ENCODE data around the gene RFX3.

The RFX3 gene

DNA sequence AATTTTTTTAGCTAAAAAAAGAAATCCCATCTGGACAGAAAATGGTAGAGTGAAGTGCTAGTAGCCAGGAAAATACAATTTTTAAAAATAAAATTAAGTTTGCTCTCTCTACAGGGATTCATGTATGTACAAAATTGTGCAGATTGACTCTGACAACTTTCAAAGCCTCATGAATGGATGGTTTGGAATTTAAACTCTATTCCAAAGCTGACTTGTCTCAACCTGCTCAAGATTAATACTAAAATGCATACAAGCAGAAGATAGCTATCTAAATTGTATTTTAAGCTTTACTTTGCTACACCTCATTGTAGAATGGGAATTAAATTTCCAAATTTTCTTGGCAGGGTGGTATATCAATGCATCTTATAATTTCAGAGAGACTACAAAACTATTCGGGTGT, 257.6 kb downstream of the RFX3 start:
- no peak for DNase-seq

- no peak for DNase-seq
These were observed 262.1 kb downstream of the RFX3 start for GRCh38 chr9:3263698-3264097.

- DNase-seq, result no peak
These were observed 262.8 kb downstream of the RFX3 start for GRCh38 chr9:3262826-3263529.

DNA sequence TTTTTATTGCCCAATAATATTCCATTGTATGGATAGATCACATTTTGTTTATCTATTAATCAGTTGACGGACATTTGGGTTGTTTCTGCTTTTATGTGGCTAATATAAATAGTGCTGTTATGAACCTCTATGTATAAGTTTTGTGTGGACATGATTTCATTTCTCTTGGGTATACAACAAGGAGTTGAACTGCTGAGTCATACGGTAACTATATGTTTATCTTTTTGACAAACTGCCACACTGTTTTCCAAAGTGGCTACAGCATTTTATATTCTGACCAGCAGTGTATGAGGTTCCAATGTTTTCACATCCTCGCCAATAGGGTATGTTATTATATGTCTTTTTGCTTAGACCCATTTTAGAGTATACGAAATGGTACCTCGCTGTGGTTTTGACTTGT, 264.3 kb downstream of the RFX3 start:
- peak; percentile 0 for DNase-seq

GRCh38 chr9:3256571-3257330, 269.1 kb downstream of the RFX3 start:
- no peak for DNase-seq

- no peak for DNase-seq
These were observed 274.5 kb downstream of the RFX3 start for GRCh38 chr9:3251309-3251708.

GRCh38 chr9:3250741-3251140, 275.1 kb downstream of the RFX3 start:
- no peak for DNase-seq

- no peak for DNase-seq
These were observed 278.6 kb downstream of the RFX3 start for GRCh38 chr9:3247211-3247610.

GRCh38 chr9:3246241-3246640, 279.6 kb downstream of the RFX3 start:
- DNase-seq, result no peak

DNA sequence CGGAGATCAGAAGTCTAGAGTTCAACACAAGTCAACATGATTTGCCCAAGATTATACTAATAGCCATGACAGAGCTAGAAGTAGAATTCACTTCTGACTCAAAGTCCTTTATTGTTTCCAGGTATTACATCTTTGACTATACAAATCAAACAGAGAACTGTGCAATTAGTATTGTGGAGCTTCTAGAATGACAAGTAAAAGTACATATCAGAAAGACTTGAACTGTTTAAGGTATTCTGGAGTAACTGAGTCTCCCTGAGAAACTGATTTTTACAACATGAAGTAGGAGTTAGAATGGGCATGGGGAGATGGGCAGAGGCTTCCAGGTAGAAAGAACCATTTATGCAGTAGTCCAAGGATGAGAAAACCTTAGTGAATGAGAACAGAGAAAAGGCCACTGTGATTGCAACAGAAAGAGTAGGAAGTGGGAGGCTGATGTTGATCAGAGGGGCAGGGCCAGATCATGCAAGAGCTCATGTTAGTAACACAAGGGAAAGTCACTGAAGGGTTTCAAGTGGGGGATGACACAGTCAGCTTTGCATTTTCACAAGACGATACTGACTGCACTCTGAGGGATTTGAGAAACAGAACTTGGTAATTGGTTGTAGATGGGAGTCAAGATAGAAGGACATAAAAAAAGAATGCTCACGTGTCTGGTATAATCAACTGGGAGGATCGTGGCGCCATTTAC, 280.7 kb downstream of the RFX3 start:
- no peak for DNase-seq

GRCh38 chr9:3243683-3244082, 282.1 kb downstream of the RFX3 start:
- DNase-seq, result no peak

- no peak for DNase-seq
These were observed 284.5 kb downstream of the RFX3 start for GRCh38 chr9:3241290-3241689.

GRCh38 chr9:3240656-3241268, 285.0 kb downstream of the RFX3 start:
- DNase-seq, result peak; percentile 52

DNA sequence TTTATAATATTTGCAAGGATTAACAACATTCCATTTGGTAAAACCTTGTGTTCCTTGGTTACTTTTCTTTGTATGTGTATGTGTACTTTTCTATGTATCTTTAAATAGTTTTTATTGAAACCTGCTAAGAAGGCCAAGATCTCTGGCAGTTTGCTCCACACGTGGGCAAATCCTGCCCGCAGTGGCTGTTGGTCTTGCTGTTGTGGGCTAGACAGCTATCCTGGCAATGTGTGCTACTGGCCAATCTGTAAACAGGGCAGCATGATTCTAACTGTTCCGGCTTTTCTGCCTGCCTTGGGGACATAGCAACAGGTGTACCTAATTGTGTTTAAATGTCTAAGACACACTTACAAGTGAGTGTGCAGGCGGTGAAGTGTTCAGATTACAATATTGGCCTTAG, 286.6 kb downstream of the RFX3 start:
- no peak for DNase-seq

- DNase-seq, result no peak
These were observed 287.6 kb downstream of the RFX3 start for GRCh38 chr9:3238236-3238635.

- DNase-seq, result no peak
These were observed 288.7 kb downstream of the RFX3 start for GRCh38 chr9:3237121-3237520.

GRCh38 chr9:3235497-3235896, 290.3 kb downstream of the RFX3 start:
- DNase-seq, result no peak

GRCh38 chr9:3224931-3225330, 300.9 kb downstream of the RFX3 start:
- DNase-seq, result no peak

DNA sequence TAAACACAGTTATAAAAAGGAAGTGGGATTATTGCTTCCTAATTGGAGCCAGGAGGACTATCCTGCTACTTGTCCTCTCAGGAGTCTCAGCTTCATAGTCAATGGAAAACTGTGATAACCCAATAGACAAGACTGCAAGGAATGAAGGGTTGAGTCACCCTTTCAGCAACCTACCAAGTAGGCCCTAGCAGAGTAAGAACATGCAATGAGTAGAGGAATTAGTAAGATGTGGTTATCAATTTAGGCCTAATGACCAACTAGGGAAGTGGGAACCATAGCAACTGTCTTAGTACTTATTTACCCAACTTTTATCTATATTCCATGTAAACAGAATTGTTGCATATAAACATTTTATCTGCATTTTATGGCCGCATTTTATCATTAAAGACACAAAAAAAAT, 310.1 kb downstream of the RFX3 start:
- no peak for DNase-seq

DNA sequence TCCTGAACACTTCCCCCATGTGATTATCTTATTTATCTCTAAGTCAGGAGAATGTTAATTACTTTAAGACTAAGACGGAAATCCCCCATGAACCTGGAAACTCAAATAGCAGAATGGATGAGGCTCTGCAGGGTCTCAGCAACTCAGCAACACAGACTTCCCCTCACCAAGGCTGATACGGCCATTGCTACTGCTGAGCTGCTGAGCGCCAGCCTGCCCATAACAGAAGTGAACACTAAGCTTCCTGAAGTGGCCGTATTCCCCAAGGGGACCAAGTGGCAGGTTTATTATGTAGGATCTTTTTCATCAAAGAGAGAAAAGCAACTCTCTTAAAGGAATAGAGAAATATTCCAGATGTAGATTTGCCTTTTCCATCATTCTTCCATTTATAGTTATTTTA, 311.1 kb downstream of the RFX3 start:
- no peak for DNase-seq

DNA sequence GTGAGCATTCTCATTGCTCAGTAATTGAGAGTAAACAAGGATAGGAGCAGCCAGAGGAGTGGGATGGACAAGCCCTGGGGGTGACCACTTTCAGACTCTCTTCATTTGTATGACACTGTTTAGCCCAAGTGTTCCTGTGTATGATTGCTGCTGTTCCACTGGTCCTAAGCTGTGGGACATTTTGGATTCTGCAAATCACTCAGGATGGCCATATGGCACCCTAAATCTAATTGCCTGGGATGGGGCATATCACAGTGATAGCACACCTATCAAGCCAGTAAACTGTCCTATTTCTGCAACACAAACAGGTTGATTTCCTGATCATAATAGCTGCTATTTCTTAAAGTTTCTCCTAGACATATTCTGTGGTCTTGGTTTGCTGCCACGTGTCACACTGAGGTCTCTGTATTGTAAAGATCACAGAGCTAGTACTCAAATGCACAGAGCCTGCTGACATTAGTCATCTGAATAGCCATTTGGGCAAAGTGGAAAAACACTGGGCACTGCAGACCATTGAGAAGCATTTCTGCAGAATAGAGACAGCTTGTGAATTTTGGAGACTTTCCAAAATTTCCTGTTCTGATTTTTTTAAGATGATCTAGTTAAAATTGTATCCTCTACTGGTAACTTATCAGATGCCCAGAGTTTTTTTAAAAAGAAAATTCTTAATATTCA, 320.2 kb downstream of the RFX3 start:
- DNase-seq, result no peak

DNA sequence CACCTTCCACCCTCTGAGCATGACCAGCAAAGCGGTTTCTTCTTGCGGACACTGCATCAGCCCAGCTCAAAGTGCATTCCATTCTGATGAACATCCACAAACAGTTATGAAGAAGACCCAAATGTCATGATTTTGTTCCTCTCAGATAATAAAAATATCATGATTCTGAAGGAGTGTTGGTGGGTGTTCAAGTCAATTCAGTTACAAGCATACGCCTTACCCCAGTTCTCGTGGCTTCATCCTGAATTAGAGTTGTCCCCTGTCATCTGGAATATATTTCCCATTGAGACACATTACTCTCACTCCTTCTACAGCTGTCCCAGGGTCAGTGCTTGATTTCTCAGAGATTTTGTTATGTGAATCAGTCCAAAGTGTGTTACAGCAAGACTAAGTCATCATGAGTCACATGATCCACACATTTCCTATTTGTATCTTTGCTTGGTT, 325.4 kb downstream of the RFX3 start:
- DNase-seq, result no peak

DNA sequence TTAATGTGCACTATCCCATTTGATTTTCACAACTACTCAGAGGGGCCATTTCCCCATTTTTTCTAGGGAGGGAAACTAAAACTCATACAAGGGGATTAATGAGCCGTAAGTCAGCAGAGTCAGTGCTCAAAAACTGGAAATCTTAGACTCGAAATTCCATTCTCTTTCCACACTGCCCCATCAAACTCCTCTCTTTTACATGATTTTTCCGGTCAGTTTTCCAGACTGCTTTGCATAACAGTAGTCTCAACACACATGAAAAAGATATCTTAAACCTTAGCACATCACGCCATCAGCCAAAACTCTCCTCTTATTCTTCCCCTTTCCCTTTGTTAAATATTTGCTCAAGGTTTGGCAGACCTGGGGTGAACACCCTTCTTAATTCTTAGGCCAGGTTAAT, 332.0 kb downstream of the RFX3 start:
- no peak for DNase-seq

All from DMS53 (cell line).